H1 (cell line): ENCODE data around the gene RNASEH2A. TPM values are rescaled to one million over a fixed set of nuclear protein-coding genes. Genes with fewer than 3 reads are reported as not detected.

Experiments
- CTCF ChIA-PET: fragments of 300-600 bp; sonication (Branson Sonifier 250); formaldehyde crosslinking; loops from one replicate; lab custom pipeline; 2021; ENCODE audit not compliant: partially characterized antibody; lab: Charles Lee
- POLR2A ChIA-PET: fragments of 300-600 bp; sonication (Branson Sonifier 250); formaldehyde crosslinking; loops from one replicate; lab custom pipeline; 2021; ENCODE audit warnings: inconsistent platforms; ENCODE audit not compliant: partially characterized antibody; lab: Charles Lee
- DNase-seq, 2 experiments: peaks; one replicate each; pipeline versions ENCODE4 v3.0.0 to v3.0.0-alpha.2; 2010 to 2022; ENCODE audit warnings: low spot score in 2 of 2, low read depth in 1 of 2, mixed read lengths in 1 of 2
- FAIRE-seq: peaks from 2 replicates; lab custom pipeline; 2011; peaks lifted over from hg19 to GRCh38; lab: Jason Lieb, UNC
- H2AFZ ChIP-seq: 2 replicates; pipeline ENCODE4 v1.8.1; 2012; ENCODE audit warnings: low read length, inconsistent platforms
- H2AK5ac ChIP-seq: 2 replicates; pipeline ENCODE4 v1.6.1; 2013; ENCODE audit warnings: low read depth, low read length
- H2BK120ac ChIP-seq: replicated peaks from 2 replicates; pipeline ENCODE3; 2013; ENCODE audit warnings: low read depth, low read length, inconsistent platforms
- H2BK12ac ChIP-seq: 2 replicates; pipeline ENCODE4 v1.6.1; 2013; ENCODE audit warnings: low read depth, low read length
- H2BK15ac ChIP-seq: 2 replicates; pipeline ENCODE4 v1.6.1; 2013; ENCODE audit warnings: low read length
- H2BK20ac ChIP-seq: 2 replicates; pipeline ENCODE4 v1.6.1; 2013; ENCODE audit warnings: low read length
- H2BK5ac ChIP-seq: 2 replicates; pipeline ENCODE4 v1.6.1; 2013; ENCODE audit warnings: low read depth, low read length
- H3K14ac ChIP-seq: 2 replicates; pipeline ENCODE4 v1.6.1; 2013; ENCODE audit warnings: inconsistent platforms; ENCODE audit not compliant: insufficient read length
- H3K18ac ChIP-seq: 2 replicates; pipeline ENCODE4 v1.6.1; 2013; ENCODE audit warnings: low read length; ENCODE audit errors: extremely low read depth
- H3K23ac ChIP-seq: 2 replicates; pipeline ENCODE4 v1.6.1; 2013; ENCODE audit warnings: inconsistent platforms; ENCODE audit not compliant: insufficient read length
- H3K23me2 ChIP-seq: 2 replicates; pipeline ENCODE4 v1.6.1; 2013; ENCODE audit warnings: low read depth, low read length
- H3K27ac ChIP-seq: 2 replicates; pipeline ENCODE4 v1.6.1; 2011; ENCODE audit warnings: low read depth, low read length, inconsistent platforms
- H3K27me3 ChIP-seq, 4 experiments: replicated peaks in 1 of 4; 1 replicate in 1 of 4; 2 replicates in 3 of 4; pipeline versions ENCODE4 v1.6.1 to v1.8.1; 2011 to 2013; ENCODE audit warnings: low read length in 3 of 4, mild to moderate bottlenecking in 3 of 4, inconsistent platforms in 2 of 4, mixed read lengths in 2 of 4, moderate library complexity in 1 of 4; ENCODE audit not compliant: control insufficient read depth in 3 of 4, insufficient read depth in 3 of 4; ENCODE audit errors: extremely low read depth in 1 of 4
- H3K36me3 ChIP-seq, 4 experiments: 2 replicates each; pipeline versions ENCODE4 v1.6.1 to v1.8.1; 2011 to 2013; ENCODE audit warnings: mild to moderate bottlenecking in 4 of 4, low read length in 3 of 4, moderate library complexity in 2 of 4, control low read depth in 1 of 4, inconsistent platforms in 1 of 4; ENCODE audit not compliant: insufficient read depth in 4 of 4, control insufficient read depth in 2 of 4
- H3K4ac ChIP-seq: replicated peaks from 2 replicates; pipeline ENCODE3; 2013; ENCODE audit warnings: low read length, low read depth, mixed read lengths, inconsistent platforms; ENCODE audit not compliant: insufficient read length
- H3K4me1 ChIP-seq, 4 experiments: replicated peaks in 1 of 4; 1 replicate in 1 of 4; 2 replicates in 3 of 4; pipeline versions ENCODE4 v1.6.1 to v1.8.1; 2011 to 2013; ENCODE audit warnings: low read length in 3 of 4, inconsistent platforms in 2 of 4, mixed read lengths in 1 of 4; ENCODE audit not compliant: insufficient read depth in 4 of 4, control insufficient read depth in 3 of 4
- H3K4me2 ChIP-seq, 2 experiments: 2 replicates each; pipeline versions ENCODE4 v1.6.1 to v1.8.1; 2011 to 2013; ENCODE audit warnings: low read depth in 2 of 2, low read length in 2 of 2, control low read depth in 1 of 2, inconsistent platforms in 1 of 2, mild to moderate bottlenecking in 1 of 2; ENCODE audit not compliant: insufficient read depth in 1 of 2
- H3K4me3 ChIP-seq, 4 experiments: fragments of 200-600, 300-600 bp in 1 of 4; sonication (generic), shearing (Covaris generic), sonication (Bioruptor Twin) in 1 of 4; 2 replicates each; pipeline versions ENCODE4 v1.5.1 to v1.8.1; 2011 to 2016; ENCODE audit warnings: low read length in 4 of 4, low read depth in 3 of 4, control low read depth in 2 of 4, inconsistent platforms in 2 of 4, mild to moderate bottlenecking in 2 of 4, mixed read lengths in 1 of 4, moderate library complexity in 1 of 4; ENCODE audit not compliant: insufficient read depth in 2 of 4; ENCODE audit errors: extremely low read depth in 1 of 4
- H3K56ac ChIP-seq: replicated peaks from 2 replicates; pipeline ENCODE3; 2013; ENCODE audit warnings: low read depth, mild to moderate bottlenecking, mixed read lengths, low read length, inconsistent platforms; ENCODE audit not compliant: insufficient read length
- H3K79me1 ChIP-seq: 2 replicates; pipeline ENCODE4 v1.6.1; 2013; ENCODE audit warnings: low read depth, low read length, control low read depth
- H3K79me2 ChIP-seq, 2 experiments: 2 replicates each; pipeline versions ENCODE4 v1.6.1 to v1.8.1; 2012 to 2013; ENCODE audit warnings: low read length in 2 of 2, mild to moderate bottlenecking in 2 of 2, inconsistent platforms in 1 of 2; ENCODE audit not compliant: insufficient read depth in 2 of 2, control insufficient read depth in 1 of 2
- H3K9ac ChIP-seq, 4 experiments: replicated peaks in 1 of 4; 1 replicate in 1 of 4; 2 replicates in 3 of 4; pipeline versions ENCODE4 v1.6.1 to v1.8.1; 2011 to 2013; ENCODE audit warnings: low read depth in 3 of 4, low read length in 3 of 4, control low read depth in 2 of 4, mild to moderate bottlenecking in 2 of 4, moderate library complexity in 2 of 4, inconsistent platforms in 1 of 4; ENCODE audit errors: extremely low read depth in 1 of 4
- H3K9me3 ChIP-seq, 2 experiments: 2 replicates each; pipeline versions ENCODE4 v1.6.1 to v1.8.1; 2012 to 2013; ENCODE audit warnings: mild to moderate bottlenecking in 2 of 2, moderate library complexity in 2 of 2, control low read depth in 1 of 2, inconsistent platforms in 1 of 2, low read depth in 1 of 2, low read length in 1 of 2, mixed read lengths in 1 of 2; ENCODE audit not compliant: insufficient read depth in 2 of 2
- H4K20me1 ChIP-seq, 2 experiments: replicated peaks in 1 of 2; 2 replicates each; pipeline versions ENCODE3 to v1.8.1; 2011 to 2013; ENCODE audit warnings: inconsistent platforms in 2 of 2, low read length in 2 of 2, mild to moderate bottlenecking in 1 of 2; ENCODE audit not compliant: insufficient read depth in 2 of 2, control insufficient read depth in 1 of 2
- H4K5ac ChIP-seq: 2 replicates; pipeline ENCODE4 v1.6.1; 2013; ENCODE audit warnings: low read length, low read depth, mixed read lengths, inconsistent platforms; ENCODE audit not compliant: insufficient read length
- H4K8ac ChIP-seq: 2 replicates; pipeline ENCODE4 v1.8.0; 2013; ENCODE audit warnings: mild to moderate bottlenecking, moderate library complexity, low read length, inconsistent platforms; ENCODE audit not compliant: insufficient read depth; ENCODE audit errors: extremely low read depth
- H4K91ac ChIP-seq: replicated peaks from 2 replicates; pipeline ENCODE3; 2013; ENCODE audit warnings: low read length, mixed read lengths, inconsistent platforms; ENCODE audit not compliant: insufficient read length
- CBX5 ChIP-seq: fragments of 300-800, 300-1000 bp; sonication (generic); IDR thresholded peaks from 2 replicates; pipeline ENCODE4 v1.7.1; 2016; ENCODE audit warnings: antibody characterized with exemption, low read length, low read depth
- CEBPB ChIP-seq: IDR thresholded peaks from 2 replicates; pipeline ENCODE4 v1.6.1; 2012; ENCODE audit warnings: low read depth, low read length
- CHD2 ChIP-seq: IDR thresholded peaks from 2 replicates; pipeline ENCODE4 v1.6.1; 2012; ENCODE audit warnings: low read length, improper control_type of control experiment
- EGR1 ChIP-seq: IDR thresholded peaks from 2 replicates; pipeline ENCODE4 v1.6.1; 2011; ENCODE audit warnings: low read depth, low read length, borderline replicate concordance
- EZH2 ChIP-seq: fragments of 200-600 bp; sonication (generic); IDR thresholded peaks from 2 replicates; pipeline ENCODE4 v1.7.1; 2012; ENCODE audit warnings: low read depth, mild to moderate bottlenecking, moderate library complexity, low read length, inconsistent platforms; ENCODE audit not compliant: severe bottlenecking
- JUND ChIP-seq: IDR thresholded peaks from 2 replicates; pipeline ENCODE4 v1.6.1; 2011; ENCODE audit warnings: mild to moderate bottlenecking, improper control_type of control experiment, low read length
- NRF1 ChIP-seq: IDR thresholded peaks from 2 replicates; pipeline ENCODE4 v1.6.1; 2011; ENCODE audit warnings: mild to moderate bottlenecking, low read depth, low read length, improper control_type of control experiment
- POLR2A ChIP-seq, 2 experiments: IDR thresholded peaks; 1 replicate in 1 of 2; 2 replicates in 1 of 2; pipeline ENCODE4 v1.6.1; 2011; ENCODE audit warnings: low read depth in 2 of 2, low read length in 2 of 2, mild to moderate bottlenecking in 2 of 2; ENCODE audit errors: control extremely low read depth in 1 of 2
- POU5F1 ChIP-seq: IDR thresholded peaks from 2 replicates; pipeline ENCODE4 v1.6.1; 2011; ENCODE audit warnings: low read depth, mild to moderate bottlenecking, low read length, moderate library complexity
- SIRT6 ChIP-seq: IDR thresholded peaks from one replicate; pipeline ENCODE4 v1.7.1; 2012; ENCODE audit warnings: low read length, inconsistent platforms
- SP4 ChIP-seq: IDR thresholded peaks from 2 replicates; pipeline ENCODE4 v1.6.1; 2012; ENCODE audit warnings: low read length, inconsistent platforms
- WGBS, 2 experiments: shearing (Covaris generic) in 1 of 2; methylation state at CpG; one replicate each; pipeline versions ENCODE4 v1.1.6 to v1.1.7; 2013 to 2015; ENCODE audit warnings: low lambda C conversion rate in 2 of 2, mixed read lengths in 2 of 2, inconsistent platforms in 1 of 2, low coverage in 1 of 2, missing lambda C conversion rate in 1 of 2; ENCODE audit not compliant: insufficient replicate concordance in 2 of 2, insufficient coverage in 1 of 2, insufficient read length in 1 of 2; ENCODE audit errors: extremely low coverage in 1 of 2, missing lambda C conversion rate in 1 of 2; 5-methylcytosine and 5-hydroxymethylcytosine counted together
- polyA plus RNA-seq, 7 experiments: library from polyadenylated mRNA; depleted of rRNA in 3 of 7; stranded (reverse) in 5 of 7; unstranded in 2 of 7; fragments of >200 nt in 5 of 7; fragments of 200-250 nt in 2 of 7; gene quantifications; 1 replicate in 5 of 7; 2 replicates in 1 of 7; 4 replicates in 1 of 7; pipeline versions ENCODE4 v1.2.1 to v1.2.3, GENCODE V29; 2011 to 2013; ENCODE audit warnings: missing spikeins in 2 of 7, mixed read lengths in 2 of 7
- total RNA-seq: library from RNA; stranded (reverse); fragmentation: NEBNext Ultra II Directional; extraction: Animal tissue kit (Norgen Biotek cat#: 25700); gene quantifications from 2 replicates; pipeline ENCODE4 v1.2.1, GENCODE V29; 2021
- TF ChIP-seq, protein P1 (sequence below): IDR thresholded peaks from 2 replicates; pipeline ENCODE4 v1.6.1; 2011; ENCODE audit warnings: low read depth, mild to moderate bottlenecking, low read length; ENCODE audit not compliant: insufficient read depth
- TF ChIP-seq, protein P2 (sequence below): IDR thresholded peaks from 2 replicates; pipeline ENCODE4 v1.6.1; 2012; ENCODE audit warnings: inconsistent platforms

Gene RNASEH2A
- total and polyA plus RNA-seq, 2 of the 8 experiments (the other 6 are each of a cell fraction or from before 2014, with no cell fraction given) = 67.5 to 120 TPM

DNA sequence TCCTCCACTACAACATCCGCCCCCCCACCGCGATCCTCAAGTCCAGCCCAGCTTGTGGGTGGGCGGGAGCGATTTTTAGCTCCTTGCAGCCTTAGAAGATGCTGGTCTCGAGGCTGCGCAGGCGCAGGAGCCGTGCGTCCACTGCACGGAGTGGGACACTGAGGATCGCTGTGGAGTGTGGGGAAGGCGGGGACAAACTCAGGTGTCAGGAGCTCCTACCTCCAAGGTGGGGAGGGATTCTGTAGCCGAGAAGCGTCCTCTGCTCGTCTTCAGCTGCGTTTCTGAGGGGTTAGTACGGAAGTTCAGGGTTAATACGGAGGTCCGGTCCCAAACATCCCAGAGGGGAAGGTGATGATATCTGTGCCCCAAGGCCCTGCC, 28.2 kb downstream of the RNASEH2A start, which contains the start of gene RTBDN:
RTBDN (minus strand) TSS at position 14 of the 378 bp plus-strand sequence. CDS start 4,600 bp downstream, outside the sequence.
- peak within 1 kb of the TSS; percentile 84; the same call in 1 of the 2 replicates for H2BK15ac ChIP-seq
- ChIA-PET CTCF (interaction anchor here (0.5 to 2.7 kb wide), 11 partner anchors 10 to 198 kb away, joined by 3 to 11 read pairs (median 4); partner anchors contain the start of gene RNASEH2A), POLR2A (interaction anchor here (0.7 to 2.3 kb wide), 10 partner anchors 10 to 111 kb away, joined by 3 to 13 read pairs (median 4); partner anchors contain the start of genes DNASE2 and TNPO2)
- peak within 1 kb of the TSS; percentile 80 for H4K8ac ChIP-seq
- WGBS, 2 experiments = 18% methylated on average over 20 of the region's 20 CpGs; no CpG with 5 or more reads in 1 of the 2 experiments
- H2BK20ac ChIP-seq = no peak within 1 kb of the TSS
- DNase-seq (no peak), FAIRE-seq (no peak)
- no peak within 1 kb of the TSS for H2AK5ac ChIP-seq
- peak within 1 kb of the TSS; percentile 62 to 81 (median 70) for H3K4me3 ChIP-seq
- H3K23ac ChIP-seq = no peak within 1 kb of the TSS
- no peaks in the 10 kb centered on the region for H3K79me2 ChIP-seq
- H4K91ac ChIP-seq = no peak within 1 kb of the TSS
- H4K5ac ChIP-seq = peak within 1 kb of the TSS; percentile 40
- H3K9ac ChIP-seq = peak within 1 kb of the TSS in 1 of 4 experiments; percentile 38; a peak in 1 of 7 replicates
- H3K4me1 ChIP-seq = peaks cover 3 to 37% (median 18%) of the 10 kb centered on the region in 4 experiments
- no peak within 1 kb of the TSS for H2BK120ac ChIP-seq
- H3K18ac ChIP-seq = peak within 1 kb of the TSS; percentile 87
- H3K4me2 ChIP-seq = peak within 1 kb of the TSS; percentile 81 to 88
- peaks cover 26% of the 10 kb centered on the region for H3K23me2 ChIP-seq
- H2BK12ac ChIP-seq = peak within 1 kb of the TSS; percentile 88; the same call in 1 of the 2 replicates
- no peak within 1 kb of the TSS for H3K27ac ChIP-seq
- H3K56ac ChIP-seq = peak within 1 kb of the TSS; percentile 81
- H3K79me1 ChIP-seq = no peaks in the 10 kb centered on the region
- H3K27me3 ChIP-seq = peaks cover 0 to 13% (median 9%) of the 10 kb centered on the region in 4 experiments; a peak in 5 of 7 replicates
- no peaks in the 10 kb centered on the region for H3K9me3 ChIP-seq
- H3K4ac ChIP-seq = peak within 1 kb of the TSS; percentile 82
- H3K14ac ChIP-seq = no peak within 1 kb of the TSS
- no peak within 1 kb of the TSS; the same call in 1 of the 2 replicates for H2BK5ac ChIP-seq
- H3K36me3 ChIP-seq = no peaks in the 10 kb centered on the region
- H2AFZ ChIP-seq = no peak within 1 kb of the TSS
- H4K20me1 ChIP-seq = peaks cover 2 to 15% of the 10 kb centered on the region in 2 experiments
- TF ChIP-seq EGR1 (no peak), CBX5 (no peak), EZH2 (peak; percentile 17), JUND (no peak), CHD2 (no peak), CEBPB (no peak), SP4 (no peak), NRF1 (peak; percentile 37; the same call in 1 of the 2 replicates), SIRT6 (no peak), POU5F1 (no peak), POLR2A (IDR thresholded peaks at IDR 0.05; ENCODE audit: control extremely low read depth in 1 of 2, low read depth in 2 of 2, low read length in 2 of 2) (no peak)
- TF ChIP-seq, protein P1, sequence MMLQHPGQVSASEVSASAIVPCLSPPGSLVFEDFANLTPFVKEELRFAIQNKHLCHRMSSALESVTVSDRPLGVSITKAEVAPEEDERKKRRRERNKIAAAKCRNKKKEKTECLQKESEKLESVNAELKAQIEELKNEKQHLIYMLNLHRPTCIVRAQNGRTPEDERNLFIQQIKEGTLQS = no peak
- TF ChIP-seq, protein P2, sequence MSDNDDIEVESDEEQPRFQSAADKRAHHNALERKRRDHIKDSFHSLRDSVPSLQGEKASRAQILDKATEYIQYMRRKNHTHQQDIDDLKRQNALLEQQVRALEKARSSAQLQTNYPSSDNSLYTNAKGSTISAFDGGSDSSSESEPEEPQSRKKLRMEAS = no peak
